CD1c-positive myeloid dendritic cell (primary cell): ENCODE results near the gene CLIP2.

Experiments used
- DNase-seq: peaks from one replicate; pipeline ENCODE4 v3.0.0-alpha.2; 2016; ENCODE audit errors: extremely low spot score

The CLIP2 gene

DNA sequence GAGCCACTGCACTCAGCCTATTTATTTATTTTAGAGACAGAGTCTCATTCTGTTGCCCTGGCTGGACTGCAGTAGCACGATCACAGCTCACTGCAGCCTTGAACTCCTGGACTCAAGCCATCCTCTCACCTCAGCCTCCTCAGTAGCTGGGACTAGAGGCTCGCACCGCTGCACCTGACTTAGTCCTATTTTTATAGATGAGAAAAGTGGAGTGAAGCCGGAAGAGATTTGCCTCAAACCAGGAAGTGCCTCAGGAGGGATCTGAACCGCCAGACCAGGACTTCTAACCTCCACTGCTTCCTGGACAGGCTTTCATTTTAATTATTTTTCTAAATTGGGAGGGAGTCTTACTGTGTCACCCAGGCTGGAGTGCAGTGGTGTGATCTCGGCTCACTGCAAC, 17.5 kb upstream of the CLIP2 start:
- peak; percentile 26 for DNase-seq

DNA sequence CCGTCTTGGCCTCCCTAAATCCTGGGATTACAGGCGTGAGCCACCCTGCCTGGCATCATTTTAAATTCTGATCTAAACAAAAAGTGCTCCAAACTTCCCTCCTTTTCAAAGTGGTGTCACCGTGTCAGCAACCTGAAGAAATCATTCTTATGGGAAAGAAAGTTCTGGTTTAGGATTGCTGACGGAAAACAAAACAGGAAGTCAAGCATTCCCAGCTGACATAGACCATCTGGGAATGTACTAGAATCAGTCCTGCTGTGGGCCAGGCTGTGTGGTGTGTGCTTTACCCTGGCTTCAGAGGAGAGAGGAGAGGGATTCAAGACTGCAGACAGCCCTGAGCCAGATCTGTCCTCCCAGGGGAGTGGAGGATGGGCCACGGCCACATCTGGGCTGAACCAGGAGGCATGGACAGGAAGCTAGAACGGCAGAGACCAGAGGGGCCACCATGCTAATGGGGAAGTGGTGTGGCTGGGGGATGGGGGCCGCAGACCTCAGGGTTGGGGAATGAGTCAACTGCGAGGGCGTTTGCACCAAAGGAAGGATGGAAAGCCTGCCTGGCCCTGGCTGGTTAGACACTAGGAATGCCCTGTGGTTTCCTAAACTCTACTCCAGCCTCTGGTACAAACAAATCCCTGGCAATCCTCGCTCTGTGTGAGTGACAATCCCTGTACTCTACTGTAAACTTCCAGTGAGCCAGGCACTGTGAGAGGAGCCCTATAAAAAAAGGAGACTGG, 16.7 kb upstream of the CLIP2 start:
- peak; percentile 94 for DNase-seq

DNA sequence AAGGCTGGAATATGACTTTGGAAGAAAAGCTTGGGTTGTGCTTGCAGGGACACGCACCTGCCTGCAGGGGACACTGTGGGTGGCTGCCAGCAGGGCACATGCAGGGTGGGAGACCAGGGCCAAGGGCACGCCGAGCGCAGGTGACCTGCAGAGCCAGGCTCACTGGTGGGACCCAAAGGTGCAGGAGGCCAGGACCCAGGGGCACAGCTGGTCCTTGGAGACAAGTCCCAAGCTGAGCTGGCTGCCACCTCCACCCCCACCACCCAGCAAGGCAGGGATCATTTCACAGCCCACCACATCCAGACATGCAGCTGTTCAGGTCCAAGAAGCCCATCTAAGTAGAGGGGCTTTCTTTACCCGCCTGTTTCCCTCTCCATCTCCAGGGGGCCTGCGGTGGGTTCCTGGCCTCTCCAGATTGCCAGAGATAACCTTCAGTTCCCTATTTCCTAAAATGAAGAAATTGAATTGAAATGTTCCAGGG, 13.8 kb upstream of the CLIP2 start:
- DNase-seq: no peak

DNA sequence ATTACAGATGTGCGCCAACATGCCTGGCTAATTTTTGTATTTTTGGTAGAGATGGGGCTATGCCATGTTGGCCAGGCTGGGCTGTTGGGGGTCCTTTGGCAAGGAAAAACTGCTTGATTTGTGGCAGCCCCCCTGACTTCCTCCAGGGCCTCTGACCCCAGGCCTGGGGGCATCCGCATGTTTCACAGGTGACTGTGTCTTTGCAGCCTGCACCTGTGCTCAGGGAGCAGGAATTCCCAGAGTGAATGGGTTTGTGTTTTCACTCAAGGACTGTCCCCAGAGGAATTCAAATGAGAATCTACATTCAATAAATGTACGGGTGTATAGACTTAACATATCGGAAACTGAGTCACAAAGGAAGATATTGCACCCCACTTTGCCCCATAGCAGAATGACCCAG, 11.6 kb upstream of the CLIP2 start:
- no peak for DNase-seq

DNA sequence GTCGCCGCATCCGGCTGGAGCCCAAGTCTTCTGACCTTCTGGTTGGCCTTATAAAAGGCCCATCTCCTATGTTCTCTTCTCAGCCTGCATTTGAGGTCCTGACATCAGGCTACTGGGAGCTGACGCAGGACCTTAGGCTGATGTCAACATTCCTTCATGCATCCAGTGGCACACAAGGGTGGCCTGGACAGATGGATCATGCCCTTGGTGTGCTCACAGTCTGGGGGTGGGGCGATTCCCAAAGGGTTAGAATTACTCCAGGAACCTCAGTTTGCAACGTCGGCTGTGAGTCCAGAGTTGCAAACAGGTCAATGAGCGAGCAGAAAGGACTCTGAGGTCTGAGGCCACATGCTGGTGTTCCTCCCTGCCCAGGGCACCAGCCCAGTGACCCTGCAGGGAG, 8.2 kb upstream of the CLIP2 start:
- DNase-seq: no peak

DNA sequence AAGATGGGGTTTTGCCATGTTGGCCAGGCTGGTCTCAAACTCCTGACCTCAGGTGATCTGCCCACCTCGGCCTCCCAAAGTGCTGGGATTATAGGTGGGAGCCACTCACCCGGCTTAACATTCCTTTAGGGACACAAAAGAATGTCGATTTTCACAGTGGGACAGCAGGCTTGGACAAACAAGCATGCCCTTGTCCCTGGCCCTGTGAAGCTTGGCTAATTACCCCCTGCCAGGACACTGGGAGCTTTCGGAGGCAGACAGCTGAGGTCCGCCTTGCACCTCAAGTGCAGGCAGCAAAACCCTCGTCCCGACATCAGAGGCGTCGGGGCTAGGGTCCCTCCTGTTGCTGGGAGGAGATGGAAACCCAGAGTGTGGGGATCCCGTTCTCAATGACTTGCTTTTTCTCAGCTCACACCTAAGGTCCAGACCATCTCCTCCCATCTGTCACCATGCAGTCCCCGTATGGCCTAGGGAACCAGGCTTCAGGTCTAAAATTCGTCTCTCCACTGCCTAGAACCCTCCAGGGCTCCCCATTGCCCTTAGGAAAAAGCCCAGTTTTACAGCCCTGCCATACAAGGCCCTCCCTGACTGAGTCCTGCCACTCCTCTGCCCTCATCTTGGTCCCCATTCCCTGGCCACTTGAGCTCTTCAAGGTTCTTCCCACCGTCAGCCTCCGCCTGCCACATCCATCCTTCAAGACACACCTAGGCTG, 6.3 kb upstream of the CLIP2 start:
- DNase-seq: no peak

DNA sequence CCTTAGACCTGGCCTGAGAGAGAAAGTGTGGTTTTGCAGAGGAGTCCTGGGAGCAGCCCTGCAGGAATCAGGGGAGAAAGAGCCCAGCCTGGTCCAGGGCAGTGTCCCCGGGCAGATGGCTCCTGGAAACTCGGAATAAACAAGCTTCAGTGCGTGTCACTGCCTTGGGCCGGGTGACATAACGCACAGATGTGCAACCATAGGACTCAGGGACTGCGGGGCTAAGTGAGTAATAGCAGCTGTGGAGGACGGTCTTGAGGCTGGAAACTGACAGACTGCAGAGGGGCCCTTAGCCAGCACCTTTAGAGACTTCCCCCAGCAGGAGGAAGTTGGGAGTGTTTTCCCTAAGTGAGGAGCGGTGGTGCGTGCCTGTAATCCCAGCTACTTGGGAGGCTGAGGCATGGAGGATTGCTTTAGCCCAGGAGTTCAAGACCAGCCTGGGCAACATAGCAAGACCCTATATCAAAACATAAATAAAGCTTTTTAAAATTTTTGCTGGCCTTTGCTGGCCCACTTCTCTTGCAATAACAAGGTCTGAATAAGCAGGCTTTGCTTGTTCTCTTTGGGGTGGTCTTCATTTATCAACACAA, 5.3 kb upstream of the CLIP2 start:
- peak; percentile 38 for DNase-seq

DNA sequence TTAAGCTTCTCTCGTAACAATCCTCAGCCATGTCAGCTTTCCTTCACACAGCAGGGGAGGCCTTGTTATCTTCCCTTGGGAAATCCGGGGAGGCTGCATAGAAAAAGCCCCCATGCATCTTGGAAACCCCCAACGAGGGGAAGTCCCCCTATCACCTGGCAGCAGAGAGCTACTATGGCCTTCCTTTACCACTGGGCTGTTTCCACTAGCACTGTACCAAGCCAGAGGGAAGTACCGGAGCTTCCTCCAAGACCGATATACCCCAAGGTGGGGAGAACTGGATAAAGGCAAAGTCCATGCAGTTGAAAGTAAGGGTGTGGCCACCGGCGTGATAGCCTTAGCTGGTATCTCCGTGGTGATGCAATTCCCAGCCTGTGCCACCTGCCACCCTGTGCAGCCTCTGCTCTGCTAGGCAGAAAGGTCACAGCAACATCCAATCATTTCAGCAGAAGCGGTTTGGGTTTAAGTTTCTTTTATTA, 4.4 kb upstream of the CLIP2 start:
- peak; percentile 46 for DNase-seq

DNA sequence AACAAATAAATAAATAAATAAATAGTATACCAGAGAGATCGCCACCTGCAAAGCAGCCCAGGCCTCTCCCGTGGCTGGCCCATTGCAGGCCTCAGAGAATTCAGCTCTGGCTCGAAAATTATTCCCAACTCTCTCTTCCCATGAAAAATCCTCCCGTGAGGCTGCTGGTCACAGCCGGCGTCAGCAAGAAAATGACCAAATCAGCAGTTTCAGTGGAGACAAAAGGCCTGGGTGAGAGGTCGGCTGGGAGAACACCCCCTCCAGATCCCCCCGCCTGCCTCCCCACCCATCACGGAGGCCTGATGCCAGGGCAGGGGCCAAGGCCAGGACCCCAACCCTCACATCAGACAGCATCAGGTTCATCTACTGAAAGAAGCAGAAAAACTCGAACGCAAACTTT, 3.1 kb upstream of the CLIP2 start:
- DNase-seq: no peak

DNA sequence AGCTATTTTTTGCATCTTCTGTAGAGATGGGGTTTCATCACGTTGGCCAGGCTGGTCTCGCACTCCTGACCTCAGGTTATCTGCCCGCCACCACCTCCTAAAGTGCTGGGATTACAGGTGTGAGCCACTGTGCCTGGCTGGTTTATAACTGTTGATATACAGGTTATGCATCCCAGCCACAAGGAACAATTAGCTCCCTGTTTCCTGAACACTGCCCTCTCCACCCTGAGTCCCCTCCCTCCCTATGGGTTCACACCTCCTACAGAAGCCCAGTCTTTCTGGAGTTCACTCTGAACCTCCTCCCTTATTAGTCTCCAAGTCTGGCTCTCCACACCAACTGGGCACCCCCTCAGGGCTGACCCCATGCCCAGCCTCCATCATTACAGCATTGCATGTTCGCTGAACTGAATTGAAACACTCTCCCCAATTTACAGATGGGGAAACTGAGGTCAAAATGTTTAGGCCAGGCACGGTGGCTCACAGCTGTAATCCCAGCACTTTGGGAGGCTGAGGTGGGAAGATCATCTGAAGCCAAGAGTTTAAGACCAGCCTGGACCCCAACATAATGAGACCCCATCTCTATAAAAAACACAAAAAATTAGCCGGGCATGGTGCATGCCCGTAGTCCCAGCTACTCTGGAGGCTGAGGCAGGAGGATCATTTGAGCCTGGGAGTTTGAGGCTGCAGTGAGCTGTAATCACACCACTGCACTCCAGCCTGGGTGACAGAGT, 1.7 kb upstream of the CLIP2 start:
- DNase-seq: no peak

DNA sequence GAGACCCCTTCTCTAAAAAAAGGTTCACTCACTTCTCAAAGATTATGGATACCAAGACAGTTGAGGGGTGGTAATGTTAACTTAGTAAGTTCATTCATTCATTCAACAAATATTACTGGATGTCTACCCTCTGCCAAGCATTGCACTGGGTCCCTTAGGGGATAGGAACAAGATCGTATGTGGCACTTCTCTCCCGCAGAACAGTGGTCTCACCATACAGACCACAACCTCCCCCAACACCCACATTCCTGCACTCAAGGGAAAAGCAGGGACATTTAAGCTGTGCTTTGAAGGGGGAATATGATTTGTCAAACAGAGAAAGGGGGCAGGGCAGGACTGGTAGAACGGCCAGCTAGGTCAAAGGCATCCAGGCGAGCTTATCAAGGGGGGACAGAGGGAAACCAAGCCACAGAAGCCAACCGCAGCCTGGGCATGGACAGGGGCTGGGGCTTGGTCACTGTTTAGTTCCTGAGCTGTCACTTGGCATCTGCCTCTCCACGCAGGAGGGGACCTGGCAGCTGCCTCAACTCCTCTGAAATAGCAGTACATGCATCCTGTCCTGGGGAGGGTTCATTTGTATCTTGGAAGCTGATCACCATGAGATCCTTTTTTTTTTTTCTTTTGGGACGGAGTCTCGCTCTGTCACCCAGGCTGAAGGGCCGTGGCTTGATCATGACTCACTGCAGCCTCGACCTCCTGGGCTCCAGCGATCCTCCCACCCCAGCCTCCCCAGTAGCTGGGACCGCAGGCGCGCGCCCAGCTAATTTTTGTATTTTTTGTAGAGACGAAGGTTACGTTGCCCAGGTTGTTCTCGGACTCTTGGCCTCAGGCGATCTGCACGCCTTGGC, 949 bp upstream of the CLIP2 start:
- peak; percentile 26 for DNase-seq

DNA sequence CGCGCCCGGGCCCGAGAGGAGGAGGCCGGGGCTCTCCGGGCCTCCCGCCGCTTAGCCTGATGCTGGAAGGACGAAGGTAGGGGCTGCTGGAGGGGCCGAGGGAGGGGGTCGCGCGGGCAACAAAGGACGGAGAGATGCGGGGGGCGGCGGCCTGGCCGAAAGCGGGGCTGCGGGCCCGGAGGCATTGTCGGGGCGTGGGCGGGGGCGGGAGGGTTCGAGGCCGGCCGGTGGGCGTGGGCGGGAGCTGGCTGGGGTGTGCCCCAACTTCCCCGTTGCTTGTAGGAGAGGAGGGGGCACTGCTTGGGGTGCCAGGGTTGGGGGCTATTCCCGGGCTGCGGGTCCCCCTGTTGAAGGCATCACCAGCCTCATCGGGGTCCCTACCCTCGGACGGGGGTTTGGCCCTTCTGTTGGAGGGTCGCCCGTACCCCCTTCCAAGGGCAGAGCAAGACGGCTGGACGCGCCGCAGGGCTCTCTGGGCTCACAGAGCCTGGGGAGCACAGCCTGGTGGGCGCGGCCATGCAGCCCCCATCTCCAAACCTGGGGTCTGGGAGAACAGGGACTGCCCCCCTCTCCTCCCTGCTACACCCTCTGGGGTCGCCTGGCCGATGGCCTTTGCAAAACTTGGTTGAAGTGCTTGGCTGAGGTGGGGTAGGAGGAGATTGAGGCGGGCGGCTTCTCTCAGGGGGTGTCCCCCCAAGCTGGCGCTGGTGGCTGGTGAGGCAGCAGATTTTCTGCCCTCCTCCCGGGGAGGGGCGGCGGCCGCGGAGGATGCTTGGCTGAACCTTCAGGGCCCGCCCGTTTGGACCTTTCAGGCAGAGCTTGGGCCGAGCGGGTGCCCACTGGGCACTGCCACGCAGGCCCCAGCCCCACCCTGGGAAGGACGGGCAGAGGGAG, 699 bp downstream of the CLIP2 start:
- DNase-seq: peak; percentile 40

DNA sequence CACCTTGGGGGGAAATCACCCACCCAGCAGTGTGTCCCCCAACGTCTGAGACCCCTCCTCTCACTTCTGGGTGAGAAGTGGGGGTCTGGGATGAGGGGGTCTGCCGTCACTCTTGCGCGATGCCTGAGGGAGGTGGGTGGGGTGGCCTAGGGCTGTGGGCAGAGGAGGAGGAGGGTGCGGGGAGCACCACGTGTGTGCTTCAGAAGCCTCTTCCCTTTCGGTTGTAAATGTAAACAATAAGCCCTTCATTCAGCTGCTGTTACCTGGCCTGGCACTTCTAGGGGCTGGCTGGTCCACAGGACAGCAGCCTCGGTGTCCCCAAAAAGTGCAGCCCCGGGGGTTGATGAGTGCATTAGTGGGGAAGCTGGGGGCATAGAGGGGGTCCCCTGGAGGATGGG, 1.3 kb downstream of the CLIP2 start:
- no peak for DNase-seq

DNA sequence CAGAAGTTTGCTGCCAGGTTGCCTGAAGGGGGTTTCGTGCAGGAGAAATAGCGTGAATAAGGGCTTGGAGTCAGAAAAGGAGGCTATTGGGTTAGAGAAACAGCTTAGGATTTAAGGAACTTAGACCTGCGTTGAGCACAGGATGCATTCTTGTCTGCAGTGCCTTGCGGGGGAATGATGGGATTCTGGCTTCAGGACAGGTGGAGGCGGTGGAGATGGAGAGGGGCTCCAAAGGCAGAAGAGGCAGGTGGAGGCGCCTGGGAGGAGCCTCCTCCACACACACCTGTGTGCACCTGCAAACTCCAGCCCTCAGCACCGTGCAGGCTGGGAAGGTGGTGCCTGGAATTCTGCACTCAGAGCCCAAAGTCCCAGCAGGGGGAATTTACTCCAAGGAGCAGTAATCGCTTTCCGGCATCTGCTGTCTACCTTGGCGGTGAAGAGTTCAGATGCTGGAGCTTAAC, 1.8 kb downstream of the CLIP2 start:
- DNase-seq: no peak

DNA sequence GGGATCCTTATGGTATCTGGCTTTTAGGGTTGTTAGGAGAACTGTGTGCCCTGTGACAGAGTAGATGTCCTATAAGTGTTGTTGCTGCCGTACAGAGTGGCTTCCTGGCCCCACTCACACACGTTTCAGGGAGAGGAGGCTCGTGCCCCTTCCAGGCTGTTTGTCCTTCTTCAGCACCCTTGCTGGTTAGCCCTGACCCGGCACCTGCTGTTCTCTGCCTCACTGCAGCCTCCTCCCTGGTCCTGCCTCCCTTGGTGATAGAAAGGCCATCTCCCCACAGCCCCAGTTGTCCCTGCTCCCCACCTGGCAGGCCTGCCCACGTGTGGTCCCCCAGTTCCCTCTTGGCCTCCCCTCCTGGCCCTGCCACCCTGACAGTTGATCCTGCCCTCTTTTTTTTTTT, 2.3 kb downstream of the CLIP2 start:
- no peak for DNase-seq

DNA sequence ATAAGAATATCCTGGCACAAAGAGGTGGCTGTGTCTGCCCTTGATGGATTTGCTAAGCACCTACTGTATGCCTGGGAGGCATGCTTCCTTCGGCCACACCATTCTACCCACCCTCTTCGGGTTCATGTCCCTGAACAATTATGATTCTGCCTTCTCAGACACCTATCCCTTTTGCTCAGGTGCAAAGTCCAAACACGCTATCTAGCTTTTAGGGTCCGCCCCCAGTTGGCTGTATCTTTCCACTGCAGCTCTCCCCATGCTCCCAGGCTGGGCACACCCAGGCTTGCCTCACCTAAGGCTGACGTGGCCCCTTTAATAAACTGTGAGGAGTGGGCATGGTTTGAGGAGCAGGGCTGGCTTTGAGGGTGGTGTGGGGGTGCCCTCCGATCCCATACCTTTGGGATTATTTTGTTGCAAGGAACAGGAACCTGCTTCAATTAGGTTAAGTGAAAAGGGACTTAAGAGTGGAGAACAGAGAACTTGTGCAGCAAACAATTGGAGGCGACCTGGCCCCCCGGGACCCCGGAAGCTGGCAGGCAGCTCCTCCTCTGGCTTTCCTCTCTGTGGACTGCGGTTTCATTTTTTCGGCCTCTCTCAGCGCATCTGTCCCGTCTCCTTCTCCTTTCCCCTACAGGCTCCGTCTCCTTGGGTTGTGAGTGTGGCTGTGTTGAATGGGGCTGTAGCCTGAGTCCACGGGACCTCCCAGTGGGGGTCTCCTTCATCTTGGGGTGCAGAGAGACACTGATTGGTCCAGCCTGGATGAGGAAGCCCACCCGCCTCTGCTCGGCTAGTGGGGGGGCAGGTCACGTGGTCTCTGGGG, 3.8 kb downstream of the CLIP2 start:
- DNase-seq: no peak

DNA sequence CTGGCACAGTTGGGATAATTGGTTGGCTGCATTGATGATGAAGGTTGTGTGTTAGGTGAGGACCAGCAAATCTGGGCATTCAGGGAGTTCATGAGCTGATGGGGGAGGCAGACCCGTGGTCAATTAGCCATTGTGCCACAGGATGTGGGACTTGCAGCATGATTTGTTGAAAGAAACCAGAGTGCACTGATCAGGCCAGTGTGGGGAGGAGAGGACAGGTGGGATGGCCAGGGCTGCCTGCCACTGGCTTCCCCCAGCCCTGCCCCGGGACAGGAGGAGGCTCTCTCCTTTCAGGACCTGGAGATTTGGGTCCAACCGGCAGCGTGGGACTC, 4.3 kb downstream of the CLIP2 start:
- DNase-seq: no peak

DNA sequence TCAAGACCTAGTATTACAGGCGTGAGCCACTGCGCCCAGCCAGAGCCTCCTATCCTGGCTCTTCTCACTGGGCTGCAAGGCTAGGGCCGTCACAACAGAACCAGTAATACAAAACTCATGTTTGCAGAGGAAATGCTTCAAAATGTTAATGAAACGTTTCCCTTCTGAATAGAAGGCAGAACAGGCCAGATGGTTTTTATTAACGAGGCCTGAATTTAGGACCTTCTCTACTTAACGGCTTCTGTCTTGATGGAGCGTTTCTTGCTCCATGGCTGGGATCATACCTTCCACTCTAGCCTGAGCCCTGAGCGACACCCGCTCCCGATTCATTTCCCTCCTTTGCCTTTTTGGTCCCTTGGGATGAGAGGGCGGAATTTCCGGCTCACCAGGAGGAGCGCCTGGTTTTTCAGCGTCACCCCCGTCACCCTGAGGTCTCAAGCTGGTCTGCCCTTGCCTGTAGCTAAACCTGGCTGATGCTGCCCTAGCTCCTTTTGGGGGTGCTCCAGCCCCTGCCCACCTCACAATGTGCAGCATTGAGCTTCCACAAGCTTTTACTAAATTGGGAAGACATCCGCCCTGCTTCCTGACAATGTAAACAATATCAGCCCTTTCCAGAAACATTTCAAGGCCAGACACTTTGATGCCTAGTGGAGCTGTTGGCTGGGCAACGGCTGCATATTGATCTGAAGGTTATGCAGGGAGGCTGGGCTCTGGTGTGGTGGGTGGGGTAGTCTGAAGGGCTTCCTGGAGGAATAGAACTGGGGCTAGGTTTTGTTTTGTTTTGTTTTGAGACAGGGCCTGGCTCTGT, 5.2 kb downstream of the CLIP2 start:
- no peak for DNase-seq
